Measurements from ENCODE around the gene TSPAN31. TPM values are rescaled to one million over a fixed set of nuclear protein-coding genes. Genes with fewer than 3 reads are reported as not detected.

Gene TSPAN31
- polyA plus RNA-seq, 3 donors from 2014 or later: 62.1 to 103 (median 72.6) TPM

DNA sequence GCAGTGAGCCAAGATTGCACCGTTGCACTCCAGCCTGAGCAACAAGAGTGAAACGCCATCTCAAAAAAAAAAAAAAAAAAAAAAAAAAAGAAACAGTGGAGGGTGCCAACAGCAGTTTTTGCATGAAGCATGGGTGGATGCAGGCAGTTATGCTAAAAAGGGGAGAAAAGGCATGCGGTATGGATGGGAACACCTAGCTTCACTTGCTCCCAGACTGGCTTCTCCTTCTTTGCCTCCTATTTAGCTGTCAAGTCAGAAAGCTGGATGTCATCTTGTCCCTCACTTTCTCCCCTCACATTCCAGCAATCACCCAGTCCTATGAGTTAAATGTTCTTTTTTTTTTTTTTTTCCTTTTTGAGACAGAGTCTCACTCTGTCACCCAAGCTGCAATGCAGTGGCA is 30.2 kb downstream of the TSPAN31 start:
- H3K9me3 Mint-ChIP-seq: no peaks in the 10 kb centered on the region
- no peak overlapping the region for H3K27ac Mint-ChIP-seq
- H3K4me3 Mint-ChIP-seq: peak overlapping the region in 1 of 5 donors; percentile 18
- H3K27me3 Mint-ChIP-seq (ENCODE audit: low read depth in 3 of 3): peaks cover 5 to 8% (median 6%) of the 10 kb centered on the region in 3 donors
- no peak for DNase-seq
- H3K4me1 Mint-ChIP-seq: peaks cover 11 to 19% of the 10 kb centered on the region in 2 donors
- H3K36me3 Mint-ChIP-seq: peaks cover 0 to 18% (median 2%) of the 10 kb centered on the region in 3 donors

DNA sequence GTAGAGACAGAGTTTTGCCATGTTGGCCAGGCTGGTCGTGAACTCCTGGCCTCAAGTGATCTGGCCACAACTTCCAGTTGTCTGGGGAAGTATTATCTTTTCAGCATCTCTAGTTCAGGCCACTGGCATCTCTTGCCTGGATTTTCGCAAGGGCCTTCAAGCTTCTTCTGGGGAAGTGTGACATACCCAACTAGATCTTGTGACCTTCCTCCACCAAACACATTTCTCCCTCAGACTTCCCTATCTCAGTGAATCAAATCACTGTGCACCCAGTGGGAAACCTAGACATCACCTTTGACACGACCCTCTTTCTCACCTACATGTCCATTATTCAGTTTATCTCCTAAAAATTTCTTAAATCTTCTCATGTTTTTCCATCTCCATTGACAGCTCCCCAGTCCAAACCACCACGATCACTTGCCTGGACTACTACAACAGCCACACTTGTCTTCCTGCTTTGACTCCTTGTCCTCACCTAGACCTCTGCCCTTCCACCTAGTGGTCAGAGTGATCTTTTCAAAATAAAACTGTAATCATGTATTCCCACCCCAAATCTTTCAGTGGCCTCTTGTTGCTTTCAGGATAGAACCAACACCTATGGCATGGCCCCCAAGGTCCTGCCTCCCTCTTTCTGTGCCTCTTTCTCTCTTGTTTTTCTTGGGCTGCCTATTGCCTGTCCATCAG is 30.9 kb downstream of the TSPAN31 start:
- Mint-ChIP-seq H3K36me3 (peaks cover 0 to 16% (median 2%) of the 10 kb centered on the region in 3 donors), H3K4me1 (peaks cover 11 to 17% of the 10 kb centered on the region in 2 donors), H3K9me3 (no peaks in the 10 kb centered on the region), H3K27ac (peak overlapping the region in 2 of 6 donors; percentile 13 to 14), H3K27me3 (ENCODE audit: low read depth in 3 of 3) (peaks cover 5 to 8% (median 6%) of the 10 kb centered on the region in 3 donors), H3K4me3 (peak overlapping the region in 1 of 5 donors; percentile 7)
- no peak for DNase-seq

DNA sequence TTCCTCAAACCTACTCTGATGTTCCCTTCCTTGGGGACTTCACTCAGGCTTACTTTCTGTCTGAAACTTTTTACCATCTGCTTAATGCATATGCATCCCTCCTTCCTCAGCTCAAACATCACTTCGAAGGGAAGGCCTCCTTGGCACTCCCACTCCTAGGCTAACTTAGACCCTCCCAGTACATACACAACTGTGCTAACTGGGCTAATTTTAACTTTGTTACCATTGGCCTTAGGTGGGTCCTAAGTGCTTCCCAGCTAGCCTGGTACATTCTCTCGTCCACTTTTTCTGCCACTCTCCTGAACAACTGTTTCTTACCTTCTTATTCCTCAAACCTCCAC is 31.4 kb downstream of the TSPAN31 start:
- Mint-ChIP-seq H3K4me1 (peaks cover 11 to 17% of the 10 kb centered on the region in 2 donors), H3K36me3 (peaks cover 0 to 16% (median 2%) of the 10 kb centered on the region in 3 donors), H3K4me3 (peak overlapping the region in 1 of 5 donors; percentile 16), H3K9me3 (no peaks in the 10 kb centered on the region), H3K27ac (peak overlapping the region in 1 of 6 donors; percentile 56), H3K27me3 (ENCODE audit: low read depth in 3 of 3) (peaks cover 5 to 8% (median 6%) of the 10 kb centered on the region in 3 donors)
- DNase-seq: no peak

DNA sequence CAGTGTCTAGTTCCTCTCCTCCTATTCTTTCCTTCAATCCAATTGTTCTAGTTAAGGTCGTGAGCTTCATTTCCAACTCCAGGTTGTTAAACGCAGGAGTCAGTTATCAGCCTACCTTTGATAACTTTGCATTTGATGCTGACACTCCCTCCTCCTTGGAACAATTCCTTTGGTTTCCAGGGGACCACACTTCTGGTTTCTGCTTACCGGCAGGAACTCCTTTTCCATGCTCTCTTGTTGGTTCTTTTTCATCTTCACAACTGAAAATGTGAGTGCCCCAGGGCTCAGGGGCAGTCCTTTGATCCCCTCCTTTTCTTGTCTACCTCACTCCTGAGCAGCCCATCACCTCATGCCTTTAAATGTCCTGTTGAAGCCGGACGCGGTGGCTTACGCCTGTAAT is 32.5 kb downstream of the TSPAN31 start:
- peaks cover 0 to 16% (median 2%) of the 10 kb centered on the region in 3 donors for H3K36me3 Mint-ChIP-seq
- H3K9me3 Mint-ChIP-seq: no peaks in the 10 kb centered on the region
- no peak overlapping the region for H3K4me3 Mint-ChIP-seq
- H3K4me1 Mint-ChIP-seq: peaks cover 15 to 19% of the 10 kb centered on the region in 2 donors
- H3K27ac Mint-ChIP-seq: peak overlapping the region in 1 of 6 donors; percentile 54
- no peak for DNase-seq
- H3K27me3 Mint-ChIP-seq (ENCODE audit: low read depth in 3 of 3): peaks cover 0 to 8% (median 4%) of the 10 kb centered on the region in 3 donors

DNA sequence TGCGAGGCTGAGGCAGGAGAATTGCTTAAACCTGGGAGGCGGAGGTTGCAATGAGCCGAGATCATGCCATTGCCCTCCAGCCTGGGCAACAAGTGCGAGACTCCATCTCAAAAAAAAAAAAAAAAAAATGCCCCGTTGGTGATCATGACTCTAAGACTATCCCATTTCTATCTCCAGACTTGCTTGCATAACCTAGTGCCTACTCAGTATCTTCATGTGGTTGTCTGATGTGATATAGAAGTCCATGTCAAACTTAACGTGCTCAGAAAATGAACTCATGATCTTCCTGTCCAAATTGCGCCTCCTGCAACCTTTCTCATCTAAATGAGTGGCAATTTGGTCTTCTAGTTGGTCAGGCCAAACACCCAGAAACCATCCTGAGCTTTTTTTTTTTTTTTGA is 33.1 kb downstream of the TSPAN31 start:
- Mint-ChIP-seq H3K36me3 (peaks cover 0 to 16% (median 2%) of the 10 kb centered on the region in 3 donors), H3K27me3 (ENCODE audit: low read depth in 3 of 3) (peaks cover 5 to 14% (median 9%) of the 10 kb centered on the region in 3 donors), H3K27ac (no peak overlapping the region), H3K4me1 (peaks cover 18 to 22% of the 10 kb centered on the region in 2 donors), H3K9me3 (no peaks in the 10 kb centered on the region), H3K4me3 (no peak overlapping the region)
- no peak for DNase-seq

DNA sequence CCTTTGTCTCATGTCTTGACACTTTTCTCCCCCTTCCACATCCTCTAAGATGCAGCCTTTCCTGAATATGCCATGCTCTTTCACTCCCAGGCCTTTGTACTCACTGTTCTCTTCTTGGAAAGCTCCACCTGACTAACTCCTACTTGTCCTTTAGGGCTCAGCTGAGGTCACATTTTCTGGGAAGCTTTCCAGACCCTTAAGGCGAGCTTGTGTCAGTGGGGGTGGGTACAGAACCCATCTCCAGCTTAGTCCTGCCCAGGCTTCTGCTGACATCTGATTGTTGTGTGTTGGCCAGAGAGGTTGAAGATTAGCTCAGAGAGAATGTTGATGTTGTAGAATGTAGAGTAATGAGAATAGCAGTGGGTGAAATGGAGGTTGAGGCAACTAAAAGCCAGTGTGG is 34.9 kb downstream of the TSPAN31 start:
- Mint-ChIP-seq H3K4me3 (no peak overlapping the region), H3K4me1 (peaks cover 27 to 33% of the 10 kb centered on the region in 2 donors), H3K27ac (no peak overlapping the region), H3K9me3 (no peaks in the 10 kb centered on the region), H3K27me3 (ENCODE audit: low read depth in 3 of 3) (peaks cover 9 to 21% (median 12%) of the 10 kb centered on the region in 3 donors), H3K36me3 (peaks cover 0 to 16% (median 2%) of the 10 kb centered on the region in 3 donors)
- DNase-seq: no peak

DNA sequence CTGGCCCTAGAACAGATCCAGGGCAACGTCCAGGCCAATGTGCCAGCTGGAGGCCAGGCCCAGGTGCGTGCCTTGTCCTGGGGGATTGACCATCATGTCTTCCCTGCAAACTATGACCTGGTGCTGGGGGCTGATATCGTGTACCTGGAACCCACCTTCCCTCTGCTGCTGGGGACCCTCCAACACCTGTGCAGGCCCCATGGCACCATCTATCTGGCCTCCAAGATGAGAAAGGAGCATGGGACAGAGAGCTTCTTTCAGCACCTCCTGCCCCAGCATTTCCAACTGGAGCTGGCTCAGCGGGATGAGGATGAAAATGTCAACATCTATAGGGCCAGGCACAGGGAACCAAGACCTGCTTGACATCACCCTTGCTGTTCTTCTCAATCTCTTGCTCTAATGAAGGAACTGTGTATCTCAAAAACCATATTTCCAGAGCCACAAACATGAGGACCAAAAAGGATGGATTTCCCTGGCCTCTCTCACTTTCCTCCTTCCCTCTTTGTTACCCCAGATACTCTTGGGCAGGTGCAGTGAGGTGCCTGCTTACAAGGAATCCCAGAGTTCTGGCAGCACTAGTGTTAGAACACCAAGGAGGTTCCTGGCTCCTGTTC is 35.6 kb downstream of the TSPAN31 start:
- Mint-ChIP-seq H3K27me3 (ENCODE audit: low read depth in 3 of 3) (peaks cover 9 to 21% (median 12%) of the 10 kb centered on the region in 3 donors), H3K27ac (peak overlapping the region in 3 of 6 donors; percentile 22 to 99 (median 67)), H3K4me3 (no peak overlapping the region), H3K9me3 (no peaks in the 10 kb centered on the region), H3K36me3 (peaks cover 0 to 16% (median 2%) of the 10 kb centered on the region in 3 donors), H3K4me1 (peaks cover 27 to 33% of the 10 kb centered on the region in 2 donors)
- DNase-seq: no peak

DNA sequence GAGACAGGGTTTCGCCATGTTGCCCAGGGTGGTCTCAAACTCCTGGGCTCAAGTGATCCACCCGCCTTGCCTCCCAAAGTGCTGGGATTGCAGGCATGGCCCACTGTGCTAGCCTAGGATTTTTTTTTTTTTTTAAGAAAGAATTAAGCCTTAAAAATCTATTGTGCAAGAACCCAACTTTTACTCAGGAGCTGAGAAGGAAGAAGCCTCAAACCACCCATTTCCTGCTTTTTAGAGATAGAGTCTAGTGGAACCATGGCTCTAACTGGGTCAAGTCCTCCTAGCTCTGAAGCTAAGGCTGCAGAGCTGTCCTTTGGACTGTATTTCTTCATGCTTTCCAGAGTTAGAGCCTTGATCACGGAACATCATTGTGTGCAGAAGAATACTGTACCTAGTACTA is 36.4 kb downstream of the TSPAN31 start:
- H3K4me1 Mint-ChIP-seq: peaks cover 27 to 33% of the 10 kb centered on the region in 2 donors

DNA sequence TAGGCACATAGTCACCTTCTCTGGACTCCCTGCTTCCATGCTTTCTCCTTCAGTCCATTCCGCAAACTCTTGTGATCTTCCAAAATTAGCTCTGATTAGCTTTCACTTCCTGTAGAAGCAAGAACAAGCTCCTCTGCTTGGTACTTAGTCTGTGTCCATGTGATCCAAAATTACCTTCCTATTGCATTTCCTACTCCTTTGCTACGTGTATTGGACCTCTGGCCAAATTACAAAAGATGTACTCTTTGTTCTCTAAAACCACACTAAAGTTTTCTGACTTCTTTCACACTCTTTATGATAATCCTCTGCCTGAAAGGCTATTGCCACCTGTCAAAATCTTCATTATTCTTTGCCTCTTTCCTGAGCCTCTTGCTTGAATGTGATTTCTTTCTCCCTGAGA is 37.0 kb downstream of the TSPAN31 start:
- Mint-ChIP-seq H3K27ac (peak overlapping the region; percentile 26 to 99 (median 98)), H3K9me3 (no peaks in the 10 kb centered on the region), H3K4me3 (peak overlapping the region in 3 of 5 donors; percentile 37 to 44 (median 41)), H3K36me3 (peaks cover 4 to 11% (median 7%) of the 10 kb centered on the region in 3 donors), H3K4me1 (peaks cover 27 to 33% of the 10 kb centered on the region in 2 donors), H3K27me3 (ENCODE audit: low read depth in 3 of 3) (peaks cover 9 to 21% (median 10%) of the 10 kb centered on the region in 3 donors)
- no peak for DNase-seq

More for the DNA sequence above, 36.4 kb downstream of the TSPAN31 start:
- Mint-ChIP-seq H3K36me3 (peaks cover under 1 to 12% (median 3%) of the 10 kb centered on the region in 3 donors), H3K9me3 (no peaks in the 10 kb centered on the region), H3K4me3 (peak overlapping the region in 2 of 5 donors; percentile 41 to 44), H3K27me3 (ENCODE audit: low read depth in 3 of 3) (peaks cover 9 to 21% (median 10%) of the 10 kb centered on the region in 3 donors), H3K27ac (peak overlapping the region in 5 of 6 donors; percentile 17 to 99 (median 98))
- DNase-seq: no peak

DNA sequence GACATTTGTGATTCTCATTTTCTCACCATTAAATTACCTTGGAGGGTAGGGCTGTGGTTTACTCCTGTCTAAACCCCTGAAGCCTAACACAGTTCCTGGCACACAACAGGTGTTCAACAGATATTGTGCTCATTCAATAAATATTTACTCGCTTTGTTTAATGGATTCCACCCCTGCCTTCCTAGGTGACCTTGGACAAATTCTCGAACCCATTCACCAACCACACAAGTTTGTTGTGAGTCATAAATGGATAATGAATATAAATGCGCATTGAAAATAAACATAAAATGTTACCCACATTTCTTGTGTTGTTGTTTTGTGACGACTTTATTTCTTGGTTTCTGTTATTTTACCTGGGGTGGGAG is 37.4 kb downstream of the TSPAN31 start:
- peaks cover 4 to 11% (median 7%) of the 10 kb centered on the region in 3 donors for H3K36me3 Mint-ChIP-seq
- H3K27me3 Mint-ChIP-seq (ENCODE audit: low read depth in 3 of 3): peaks cover 9 to 20% (median 10%) of the 10 kb centered on the region in 3 donors
- no peaks in the 10 kb centered on the region for H3K9me3 Mint-ChIP-seq
- H3K27ac Mint-ChIP-seq: peak overlapping the region; percentile 97 to 99 (median 98)
- peaks cover 27 to 33% of the 10 kb centered on the region in 2 donors for H3K4me1 Mint-ChIP-seq
- peak overlapping the region; percentile 98 to 100 (median 99) for H3K4me3 Mint-ChIP-seq
- DNase-seq: no peak

DNA sequence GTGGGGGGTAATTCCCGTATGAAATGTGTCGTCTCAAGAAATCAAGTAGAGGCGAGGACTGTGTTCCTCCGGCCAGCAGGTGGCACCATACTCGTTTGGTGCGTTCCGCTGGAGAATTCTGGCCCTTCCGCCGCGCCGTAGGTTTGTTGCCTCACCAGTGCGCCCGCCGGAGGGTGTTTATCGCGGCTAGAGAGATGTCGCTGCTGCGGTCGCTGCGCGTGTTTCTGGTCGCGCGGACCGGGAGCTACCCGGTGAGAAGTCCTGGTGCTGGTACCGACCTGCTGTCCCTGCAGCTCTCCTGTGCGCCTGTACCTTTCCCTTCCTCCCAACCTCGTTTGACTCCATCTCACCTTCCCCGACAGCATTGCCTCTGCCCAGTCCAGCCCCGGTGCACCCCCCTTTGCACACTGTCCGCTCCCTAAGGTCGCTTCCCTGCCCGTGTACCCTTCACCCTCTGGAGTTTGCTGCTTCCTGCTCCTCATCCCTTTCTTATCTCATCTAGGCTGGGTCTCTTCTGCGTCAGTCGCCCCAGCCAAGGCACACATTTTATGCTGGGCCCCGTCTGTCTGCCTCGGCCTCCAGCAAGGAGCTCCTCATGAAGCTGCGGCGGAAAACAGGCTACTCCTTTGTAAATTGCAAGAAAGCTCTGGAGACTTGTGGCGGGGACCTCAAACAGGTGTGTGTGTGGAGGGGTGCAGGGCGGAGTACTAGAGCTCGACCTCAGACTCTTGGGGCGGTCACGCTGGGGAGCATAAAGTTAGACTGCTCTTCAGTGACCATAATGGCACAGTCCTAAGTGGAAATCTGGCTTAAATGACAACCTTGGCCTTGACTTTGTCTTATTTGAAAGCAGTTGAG is 38.0 kb downstream of the TSPAN31 start, which contains the start of gene TSFM:
TSS of gene TSFM (plus strand) at position 180 of the 858 bp plus-strand sequence. CDS start at position 195, 15 bp downstream.
- peaks cover 9 to 19% (median 10%) of the 10 kb centered on the region in 3 donors for H3K27me3 Mint-ChIP-seq (ENCODE audit: low read depth in 3 of 3)
- H3K36me3 Mint-ChIP-seq: peaks cover 4 to 13% (median 6%) of the 10 kb centered on the region in 3 donors
- H3K4me3 Mint-ChIP-seq: peak within 1 kb of the TSS; percentile 98 to 100 (median 99)
- peak; percentile 94 to 95 (median 94) for DNase-seq
- no peaks in the 10 kb centered on the region for H3K9me3 Mint-ChIP-seq
- peak within 1 kb of the TSS; percentile 97 to 99 (median 98) for H3K27ac Mint-ChIP-seq
- peaks cover 27 to 33% of the 10 kb centered on the region in 2 donors for H3K4me1 Mint-ChIP-seq

DNA sequence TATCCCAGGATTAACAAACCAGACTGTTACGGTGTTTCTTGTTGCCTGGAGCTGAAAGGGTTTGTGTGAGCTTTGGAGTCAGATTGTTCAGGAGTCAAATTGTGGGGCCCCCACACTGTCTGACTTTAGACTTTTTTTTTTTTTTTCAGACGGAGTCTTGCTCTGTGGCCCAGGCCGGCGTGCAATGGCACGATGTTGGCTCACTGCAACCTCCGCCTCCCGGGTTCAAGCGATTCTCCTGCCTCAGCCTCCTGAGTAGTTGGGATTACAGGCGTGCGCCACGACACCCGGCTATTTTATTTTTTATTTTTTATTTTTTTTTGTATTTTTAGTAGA is 38.6 kb downstream of the TSPAN31 start:
- Mint-ChIP-seq H3K27ac (peak overlapping the region; percentile 97 to 99 (median 98)), H3K27me3 (ENCODE audit: low read depth in 3 of 3) (peaks cover 9 to 18% (median 10%) of the 10 kb centered on the region in 3 donors), H3K36me3 (peaks cover 2 to 15% (median 4%) of the 10 kb centered on the region in 3 donors), H3K4me3 (peak overlapping the region; percentile 98 to 100 (median 99)), H3K9me3 (no peaks in the 10 kb centered on the region), H3K4me1 (peaks cover 27 to 33% of the 10 kb centered on the region in 2 donors)
- DNase-seq: no peak

DNA sequence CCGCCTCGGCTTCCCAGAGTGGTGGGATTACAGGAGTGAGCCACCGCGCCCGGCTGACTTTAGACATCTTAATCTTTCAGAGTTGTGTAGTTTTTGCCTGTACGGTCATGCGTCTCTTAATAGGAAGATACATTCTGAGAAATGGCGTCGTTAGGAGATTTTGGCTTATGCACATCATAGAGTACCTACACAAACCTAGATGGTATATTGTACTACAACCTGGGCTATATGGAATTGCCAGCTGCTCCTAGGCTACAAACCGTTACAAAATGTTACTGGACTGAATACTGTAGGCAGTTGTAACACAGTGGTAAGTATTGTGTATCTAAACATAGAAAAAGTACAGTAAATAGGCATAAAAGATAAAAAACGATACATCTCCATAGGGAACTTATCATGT is 39.0 kb downstream of the TSPAN31 start:
- Mint-ChIP-seq H3K27me3 (ENCODE audit: low read depth in 3 of 3) (peaks cover 9 to 16% (median 10%) of the 10 kb centered on the region in 3 donors), H3K4me1 (peaks cover 27 to 33% of the 10 kb centered on the region in 2 donors), H3K4me3 (peak overlapping the region; percentile 76 to 81 (median 80)), H3K27ac (peak overlapping the region; percentile 43 to 84 (median 62)), H3K36me3 (peaks cover 0 to 16% (median 4%) of the 10 kb centered on the region in 3 donors), H3K9me3 (no peaks in the 10 kb centered on the region)
- no peak for DNase-seq

Measured in immature natural killer cell (primary cell).